Measurements from ENCODE around the gene STAB1. TPM values are rescaled to one million over a fixed set of nuclear protein-coding genes. Genes with fewer than 3 reads are reported as not detected.

The STAB1 gene
- total and polyA plus RNA-seq, 2 of the 13 experiments (the other 11 are each of a cell fraction or from before 2014, with no cell fraction given), result 0.09 to 0.34 TPM

- in situ Hi-C loops (cut with HindIII; ENCODE audit: extremely low pct_ligation_motif_present, low pct_unique_long_range_greater_than_20kb), result no loop called here
- TF ChIP-seq ZIK1 (CRISPR knock-in tag; IDR thresholded peaks at IDR 0.05; ENCODE audit: borderline replicate concordance, low read depth), result no peak
- TF ChIP-seq ZNF264 (CRISPR knock-in tag; IDR thresholded peaks at IDR 0.05), result no peak
- TF ChIP-seq ZBTB4 (CRISPR knock-in tag; IDR thresholded peaks at IDR 0.05; ENCODE audit: borderline replicate concordance), result no peak
- no peak for TF ChIP-seq ZNF674 (CRISPR knock-in tag; IDR thresholded peaks at IDR 0.05; ENCODE audit: low read depth)
- no peak for TF ChIP-seq POGK (CRISPR knock-in tag; conservative IDR thresholded peaks at IDR 0.05)
- TF ChIP-seq RFX5 (IDR thresholded peaks at IDR 0.05; ENCODE audit: low read depth, low read length), result no peak
- TF ChIP-seq ZNF781 (CRISPR knock-in tag; IDR thresholded peaks at IDR 0.05; ENCODE audit: borderline replicate concordance, not compliant biosample characterization), result no peak
- TF ChIP-seq SETDB1 (CRISPR knock-in tag; IDR thresholded peaks at IDR 0.05; ENCODE audit: borderline replicate concordance), result no peak
- TF ChIP-seq ZNF644 (CRISPR knock-in tag; IDR thresholded peaks at IDR 0.05; ENCODE audit: low read depth), result no peak
- no peak for TF ChIP-seq BHLHE40 (IDR thresholded peaks at IDR 0.05; ENCODE audit: low read length)
- TF ChIP-seq CHD2 (IDR thresholded peaks at IDR 0.05; ENCODE audit: low read depth, low read length), result no peak
- TF ChIP-seq ZNF562 (CRISPR knock-in tag; IDR thresholded peaks at IDR 0.05; ENCODE audit: borderline replicate concordance), result no peak
- TF ChIP-seq ZNF230 (CRISPR knock-in tag; IDR thresholded peaks at IDR 0.05), result no peak
- TF ChIP-seq ZNF383 (CRISPR knock-in tag; IDR thresholded peaks at IDR 0.05; ENCODE audit: borderline replicate concordance), result no peak
- no peak for TF ChIP-seq GTF3A (CRISPR knock-in tag; conservative IDR thresholded peaks at IDR 0.05)
- no peak for TF ChIP-seq GPN1 (CRISPR knock-in tag; IDR thresholded peaks at IDR 0.05; ENCODE audit: borderline replicate concordance)
- no peak for TF ChIP-seq ARID2 (CRISPR knock-in tag; IDR thresholded peaks at IDR 0.05; ENCODE audit: borderline replicate concordance)
- TF ChIP-seq MNT (IDR thresholded peaks at IDR 0.05), result peak; percentile 82
These were observed 24.5 kb downstream of the STAB1 start for GRCh38 chr3:52519445-52520140.

More at GRCh38 chr3:52519445-52520140, 24.5 kb downstream of the STAB1 start:
- Histone ChIP-seq H3K27me3 (ENCODE audit: control insufficient read depth in 1 of 2, insufficient read depth in 2 of 2, low read length in 2 of 2) (peaks cover 13 to 37% of the 10 kb centered on the region in 2 experiments), H3K4me2 (ENCODE audit: low read depth, low read length) (no peak overlapping the region), H3K9ac (ENCODE audit: insufficient read depth, low read depth, low read length) (no peak overlapping the region), H3K9me3 (ENCODE audit: low read length) (no peaks in the 10 kb centered on the region), H3K79me2 (ENCODE audit: insufficient read depth, low read length) (no peaks in the 10 kb centered on the region), H4K20me1 (ENCODE audit: insufficient read depth, low read length) (no peaks in the 10 kb centered on the region), H3K36me3 (replicated peaks in 1 of 2; ENCODE audit: control insufficient read depth in 1 of 2, insufficient read depth in 2 of 2, low read length in 2 of 2) (peaks cover 4 to 9% of the 10 kb centered on the region in 2 experiments; a peak in 3 of 5 replicates), H3K4me1 (ENCODE audit: insufficient read depth, low read length) (peaks cover 24% of the 10 kb centered on the region), H2AFZ (ENCODE audit: low read length) (no peak overlapping the region), H3K27ac (ENCODE audit: extremely low read length, insufficient read depth, low read length) (no peak overlapping the region), H3K4me3 (replicated peaks in 1 of 3; ENCODE audit: insufficient read depth in 1 of 3, low read depth in 2 of 3, low read length in 3 of 3) (no peak overlapping the region)
- ChIA-PET CTCF (ENCODE audit: low intra/inter-chr PET ratio, low total read pairs) (no interaction called here), POLR2A (interaction anchor here (1.4 kb wide), 1 partner anchor 13 kb away, joined by 5 read pairs; no protein-coding TSS in a partner anchor)
- no peak for FAIRE-seq
- 19% methylated on average over 7 of the region's 22 CpGs for WGBS (ENCODE audit: low lambda C conversion rate)
- no peak for DNase-seq (ENCODE audit: low spot score)
- intact Hi-C loops (cut with micrococcal nuclease; ENCODE audit: unreplicated experiment), result no loop called here
- no peak for ATAC-seq
- no TSS peak for BruUV-seq (replicated peaks)

All from HepG2 (cell line).